Trophoblast cell (in vitro differentiated cells and primary cell): ENCODE measurements around the gene CTSC.

Source experiments
- DNase-seq, 2 donors: peaks; one replicate each; pipeline ENCODE4 v3.0.0-alpha.2; 2016
- H2AFZ ChIP-seq: 2 replicates; pipeline ENCODE4 v1.6.1; 2013; ENCODE audit warnings: low read length, moderate library complexity, mild to moderate bottlenecking; ENCODE audit not compliant: insufficient read depth, poor library complexity
- H2AK5ac ChIP-seq: 2 replicates; pipeline ENCODE4 v1.6.1; 2013; ENCODE audit warnings: mild to moderate bottlenecking, low read length
- H2BK120ac ChIP-seq: 2 replicates; pipeline ENCODE4 v1.6.1; 2013; ENCODE audit warnings: low read length, mild to moderate bottlenecking, moderate library complexity; ENCODE audit not compliant: insufficient read depth, poor library complexity
- H2BK12ac ChIP-seq: 2 replicates; pipeline ENCODE4 v1.6.1; 2013; ENCODE audit warnings: mild to moderate bottlenecking, low read length, moderate library complexity
- H2BK5ac ChIP-seq: 2 replicates; pipeline ENCODE4 v1.6.1; 2013; ENCODE audit warnings: low read length, low read depth, moderate library complexity, mild to moderate bottlenecking; ENCODE audit not compliant: poor library complexity
- H3K14ac ChIP-seq: 2 replicates; pipeline ENCODE4 v1.6.1; 2013; ENCODE audit warnings: mild to moderate bottlenecking, low read length
- H3K18ac ChIP-seq: 2 replicates; pipeline ENCODE4 v1.6.1; 2013; ENCODE audit warnings: mild to moderate bottlenecking, low read length
- H3K23ac ChIP-seq: 2 replicates; pipeline ENCODE4 v1.6.1; 2013; ENCODE audit warnings: low read length
- H3K27ac ChIP-seq: 2 replicates; pipeline ENCODE4 v1.5.1; 2013; ENCODE audit warnings: low read depth, mild to moderate bottlenecking, inconsistent platforms, low read length, moderate library complexity
- H3K27me3 ChIP-seq: 2 replicates; pipeline ENCODE4 v1.6.1; 2013; ENCODE audit warnings: inconsistent platforms, mild to moderate bottlenecking, low read length, moderate library complexity; ENCODE audit not compliant: insufficient read depth
- H3K36me3 ChIP-seq, 2 experiments: 1 replicate in 1 of 2; 2 replicates in 1 of 2; pipeline ENCODE4 v1.6.1; 2013; ENCODE audit warnings: low read length in 2 of 2, mild to moderate bottlenecking in 2 of 2, moderate library complexity in 1 of 2; ENCODE audit not compliant: insufficient read depth in 2 of 2, control insufficient read depth in 1 of 2
- H3K4ac ChIP-seq: 2 replicates; pipeline ENCODE4 v1.6.1; 2013; ENCODE audit warnings: low read depth, mild to moderate bottlenecking, low read length, moderate library complexity
- H3K4me1 ChIP-seq, 2 experiments: 1 replicate in 1 of 2; 2 replicates in 1 of 2; pipeline ENCODE4 v1.6.1; 2013; ENCODE audit warnings: low read length in 2 of 2, mild to moderate bottlenecking in 2 of 2, moderate library complexity in 1 of 2; ENCODE audit not compliant: insufficient read depth in 2 of 2, control insufficient read depth in 1 of 2
- H3K4me2 ChIP-seq: 2 replicates; pipeline ENCODE4 v1.6.1; 2013; ENCODE audit warnings: inconsistent platforms, mild to moderate bottlenecking, low read length, moderate library complexity
- H3K4me3 ChIP-seq: 2 replicates; pipeline ENCODE4 v1.5.1; 2013; ENCODE audit warnings: mild to moderate bottlenecking, low read depth, low read length, inconsistent platforms
- H3K79me1 ChIP-seq: one replicate; pipeline ENCODE4 v1.6.1; 2013; ENCODE audit warnings: low read length
- H3K79me2 ChIP-seq: 2 replicates; pipeline ENCODE4 v1.6.1; 2013; ENCODE audit warnings: low read length, mild to moderate bottlenecking; ENCODE audit not compliant: control insufficient read depth, insufficient read depth, poor library complexity
- H3K9ac ChIP-seq: 2 replicates; pipeline ENCODE4 v1.6.1; 2013; ENCODE audit warnings: mild to moderate bottlenecking, low read length
- H3K9me3 ChIP-seq: 2 replicates; pipeline ENCODE4 v1.6.1; 2013; ENCODE audit warnings: low read depth, mild to moderate bottlenecking, control low read depth, inconsistent platforms, low read length; ENCODE audit not compliant: insufficient read depth
- H4K12ac ChIP-seq: 2 replicates; pipeline ENCODE4 v1.6.1; 2013; ENCODE audit warnings: low read depth, mild to moderate bottlenecking, low read length, moderate library complexity
- H4K8ac ChIP-seq: 2 replicates; pipeline ENCODE4 v1.6.1; 2013; ENCODE audit warnings: low read depth, mild to moderate bottlenecking, low read length, moderate library complexity
- H4K91ac ChIP-seq: one replicate; pipeline ENCODE4 v1.6.1; 2013; ENCODE audit warnings: low read depth, mild to moderate bottlenecking, low read length, moderate library complexity
- WGBS: extraction: QIAGEN DNeasy Blood & Tissue Kit; methylation state at CpG from one replicate; pipeline ENCODE4 v1.1.7; 2013; ENCODE audit warnings: missing lambda C conversion rate; ENCODE audit not compliant: insufficient read length, insufficient coverage; ENCODE audit errors: extremely low coverage; 5-methylcytosine and 5-hydroxymethylcytosine counted together

CTSC gene

GRCh38 chr11:88340366-88340935, 2.9 kb upstream of the CTSC start:
- no peak overlapping the region for H3K9ac ChIP-seq
- peaks cover 3% of the 10 kb centered on the region for H3K79me2 ChIP-seq
- no peak overlapping the region for H3K4me3 ChIP-seq
- H2BK120ac ChIP-seq: no peak overlapping the region
- no peak overlapping the region for H2BK12ac ChIP-seq
- no peaks in the 10 kb centered on the region for H3K27me3 ChIP-seq
- peaks cover 4% of the 10 kb centered on the region for H3K79me1 ChIP-seq
- H3K4me2 ChIP-seq: no peak overlapping the region
- H3K14ac ChIP-seq: no peak overlapping the region
- no peak overlapping the region for H3K4ac ChIP-seq
- H3K4me1 ChIP-seq: peaks cover 0 to 4% of the 10 kb centered on the region in 2 experiments
- no peak overlapping the region for H2AK5ac ChIP-seq
- H3K27ac ChIP-seq: no peak overlapping the region
- no peak overlapping the region for H4K8ac ChIP-seq
- no peak for DNase-seq
- H4K91ac ChIP-seq: no peak overlapping the region
- H3K9me3 ChIP-seq: no peaks in the 10 kb centered on the region
- H2BK5ac ChIP-seq: no peak overlapping the region
- H3K18ac ChIP-seq: no peak overlapping the region
- H3K23ac ChIP-seq: no peak overlapping the region
- H4K12ac ChIP-seq: no peak overlapping the region
- no peaks in the 10 kb centered on the region for H3K36me3 ChIP-seq
- H2AFZ ChIP-seq: no peak overlapping the region
- no CpG with 5 or more reads among the region's 3 CpGs for WGBS

- peak overlapping the region; percentile 98 for H3K4me2 ChIP-seq
- no peak overlapping the region for H3K14ac ChIP-seq
- peaks cover 4% of the 10 kb centered on the region for H3K79me1 ChIP-seq
- H3K79me2 ChIP-seq: peaks cover 3% of the 10 kb centered on the region
- H4K91ac ChIP-seq: no peak overlapping the region
- H2AFZ ChIP-seq: peak overlapping the region; percentile 73
- H3K27ac ChIP-seq: no peak overlapping the region
- H3K9ac ChIP-seq: peak overlapping the region; percentile 28
- no peaks in the 10 kb centered on the region for H3K36me3 ChIP-seq
- H3K9me3 ChIP-seq: no peaks in the 10 kb centered on the region
- no peak overlapping the region for H2BK120ac ChIP-seq
- peak; percentile 47 to 48 for DNase-seq
- WGBS: no CpG with 5 or more reads among the region's 15 CpGs
- H3K27me3 ChIP-seq: no peaks in the 10 kb centered on the region
- H4K8ac ChIP-seq: peak overlapping the region; percentile 71
- H2BK5ac ChIP-seq: no peak overlapping the region
- no peak overlapping the region for H2AK5ac ChIP-seq
- no peak overlapping the region for H3K4ac ChIP-seq
- H3K23ac ChIP-seq: no peak overlapping the region
- H3K4me1 ChIP-seq: peaks cover 0 to 6% of the 10 kb centered on the region in 2 experiments
- H2BK12ac ChIP-seq: no peak overlapping the region
- H3K4me3 ChIP-seq: peak overlapping the region; percentile 91
- no peak overlapping the region for H4K12ac ChIP-seq
- no peak overlapping the region for H3K18ac ChIP-seq
These were observed 592 bp upstream of the CTSC start for GRCh38 chr11:88337987-88338668.

- H3K9me3 ChIP-seq: no peaks in the 10 kb centered on the region
- H3K27me3 ChIP-seq: no peaks in the 10 kb centered on the region
- H3K79me1 ChIP-seq: peaks cover 4% of the 10 kb centered on the region
- peak in 1 of 2 donors; percentile 52 for DNase-seq
- no peak overlapping the region for H3K4me3 ChIP-seq
- WGBS: no CpG with 5 or more reads among the region's 4 CpGs
- H3K23ac ChIP-seq: no peak overlapping the region
- peaks cover 0 to 6% of the 10 kb centered on the region in 2 experiments for H3K4me1 ChIP-seq
- H2BK12ac ChIP-seq: no peak overlapping the region
- H3K4me2 ChIP-seq: no peak overlapping the region
- no peak overlapping the region for H2BK5ac ChIP-seq
- no peak overlapping the region for H2AFZ ChIP-seq
- H2BK120ac ChIP-seq: no peak overlapping the region
- H4K91ac ChIP-seq: no peak overlapping the region
- peaks cover 0 to 3% of the 10 kb centered on the region in 2 experiments for H3K36me3 ChIP-seq
- no peak overlapping the region for H3K14ac ChIP-seq
- H3K27ac ChIP-seq: no peak overlapping the region
- H2AK5ac ChIP-seq: no peak overlapping the region
- H3K9ac ChIP-seq: no peak overlapping the region
- H4K12ac ChIP-seq: no peak overlapping the region
- H3K18ac ChIP-seq: no peak overlapping the region
- peaks cover 3% of the 10 kb centered on the region for H3K79me2 ChIP-seq
- H3K4ac ChIP-seq: no peak overlapping the region
- no peak overlapping the region for H4K8ac ChIP-seq
These were observed 2.3 kb downstream of the CTSC start for GRCh38 chr11:88335284-88335683.

- no peak for DNase-seq
- H4K91ac ChIP-seq: no peak overlapping the region
These were observed 3.7 kb downstream of the CTSC start for GRCh38 chr11:88333862-88334261.

More at GRCh38 chr11:88333862-88334261, 3.7 kb downstream of the CTSC start:
- Histone ChIP-seq H3K27ac (no peak overlapping the region), H3K27me3 (no peaks in the 10 kb centered on the region), H3K4me1 (peaks cover 0 to 6% of the 10 kb centered on the region in 2 experiments), H2BK5ac (no peak overlapping the region), H3K79me2 (peaks cover 3% of the 10 kb centered on the region), H4K8ac (no peak overlapping the region), H3K9ac (no peak overlapping the region), H2AK5ac (no peak overlapping the region), H3K4ac (no peak overlapping the region), H2AFZ (no peak overlapping the region), H3K9me3 (no peaks in the 10 kb centered on the region), H3K23ac (no peak overlapping the region), H3K4me2 (no peak overlapping the region), H3K18ac (no peak overlapping the region), H3K4me3 (no peak overlapping the region), H4K12ac (no peak overlapping the region), H3K79me1 (peaks cover 4% of the 10 kb centered on the region), H3K36me3 (peaks cover 0 to 3% of the 10 kb centered on the region in 2 experiments), H2BK120ac (no peak overlapping the region), H3K14ac (no peak overlapping the region), H2BK12ac (no peak overlapping the region)
- WGBS: no CpG with 5 or more reads among the region's 2 CpGs
